Tibial artery (tissue), 4 donors: ENCODE measurements around the gene HES7.

Experiments
- DNase-seq, 2 donors: peaks; one replicate each; pipeline ENCODE4 v3.0.0-alpha.2; 2019
- H3K27ac ChIP-seq, 2 donors: fragments of 200-600 bp; sonication (generic) in 1 of 2; 1 replicate in 1 of 2; 2 replicates in 1 of 2; pipeline ENCODE4 v1.5.1; 2018 to 2019; ENCODE audit warnings: mild to moderate bottlenecking in 1 of 2
- H3K27me3 ChIP-seq, 2 donors: fragments of 200-600 bp; sonication (generic) in 1 of 2; one replicate each; pipeline versions ENCODE4 v1.5.1 to v1.6.0; 2016 to 2019
- H3K36me3 ChIP-seq, 3 donors: fragments of 200-600 bp; sonication (generic) in 2 of 3; one replicate each; pipeline ENCODE4 v1.5.1; 2016 to 2019; ENCODE audit warnings: mild to moderate bottlenecking in 2 of 3
- H3K4me1 ChIP-seq, 4 donors: fragments of 200-600 bp; sonication (generic) in 2 of 4; 1 replicate in 3 of 4; 2 replicates in 1 of 4; pipeline ENCODE4 v1.5.1; 2016 to 2019
- H3K4me3 ChIP-seq, 2 donors: fragments of 200-600 bp; sonication (generic) in 1 of 2; 1 replicate in 1 of 2; 2 replicates in 1 of 2; pipeline ENCODE4 v1.5.1; 2018 to 2019; ENCODE audit warnings: mild to moderate bottlenecking in 2 of 2
- H3K9me3 ChIP-seq, 3 donors: fragments of 200-600 bp; sonication (generic) in 1 of 3; one replicate each; pipeline ENCODE4 v1.5.1; 2016 to 2019
- intact Hi-C: fragments of 100-400 bp; cut with DNase I; formaldehyde crosslinking; loops from one replicate; pipeline ENCODE4 v1.15.0; 2023; ENCODE audit warnings: low total_unique reads
- TF ChIP-seq, protein P1 (sequence below), 2 experiments: fragments of 200-600 bp in 1 of 2; fragments of 450-650 bp in 1 of 2; IDR thresholded peaks; one replicate each; pipeline ENCODE4 v1.5.1; 2017 to 2019; ENCODE audit warnings: antibody characterized with exemption in 2 of 2, mild to moderate bottlenecking in 1 of 2, moderate library complexity in 1 of 2

Gene HES7

DNA sequence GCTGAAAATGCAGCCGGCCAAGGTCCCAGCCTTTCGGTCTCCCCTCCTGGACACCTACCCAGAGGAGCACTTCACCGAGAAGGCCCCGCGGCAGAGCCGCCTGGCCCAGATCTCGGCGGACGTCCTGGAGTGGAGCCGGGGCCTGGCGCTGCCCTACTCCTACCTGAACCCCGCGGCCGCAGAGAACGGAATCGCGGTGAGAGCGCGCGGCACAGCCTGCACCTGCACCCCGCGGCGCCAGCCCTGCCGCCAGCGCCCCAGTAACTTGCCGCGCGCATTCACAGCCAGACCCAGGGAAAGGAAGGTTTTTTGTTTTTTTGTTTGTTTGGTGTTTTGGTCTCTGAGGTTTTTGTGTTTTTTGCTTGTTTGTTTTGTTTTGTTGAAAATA is 51.6 kb downstream of the HES7 start:
- no peak for DNase-seq
- H3K9me3 ChIP-seq: no peaks in the 10 kb centered on the region
- H3K27ac ChIP-seq: no peak overlapping the region
- TF ChIP-seq, protein P1, sequence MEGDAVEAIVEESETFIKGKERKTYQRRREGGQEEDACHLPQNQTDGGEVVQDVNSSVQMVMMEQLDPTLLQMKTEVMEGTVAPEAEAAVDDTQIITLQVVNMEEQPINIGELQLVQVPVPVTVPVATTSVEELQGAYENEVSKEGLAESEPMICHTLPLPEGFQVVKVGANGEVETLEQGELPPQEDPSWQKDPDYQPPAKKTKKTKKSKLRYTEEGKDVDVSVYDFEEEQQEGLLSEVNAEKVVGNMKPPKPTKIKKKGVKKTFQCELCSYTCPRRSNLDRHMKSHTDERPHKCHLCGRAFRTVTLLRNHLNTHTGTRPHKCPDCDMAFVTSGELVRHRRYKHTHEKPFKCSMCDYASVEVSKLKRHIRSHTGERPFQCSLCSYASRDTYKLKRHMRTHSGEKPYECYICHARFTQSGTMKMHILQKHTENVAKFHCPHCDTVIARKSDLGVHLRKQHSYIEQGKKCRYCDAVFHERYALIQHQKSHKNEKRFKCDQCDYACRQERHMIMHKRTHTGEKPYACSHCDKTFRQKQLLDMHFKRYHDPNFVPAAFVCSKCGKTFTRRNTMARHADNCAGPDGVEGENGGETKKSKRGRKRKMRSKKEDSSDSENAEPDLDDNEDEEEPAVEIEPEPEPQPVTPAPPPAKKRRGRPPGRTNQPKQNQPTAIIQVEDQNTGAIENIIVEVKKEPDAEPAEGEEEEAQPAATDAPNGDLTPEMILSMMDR (IDR thresholded peaks at IDR 0.05): no peak
- H3K36me3 ChIP-seq: no peaks in the 10 kb centered on the region
- no peak overlapping the region for H3K4me3 ChIP-seq
- peaks cover 0 to 19% (median 13%) of the 10 kb centered on the region in 4 donors for H3K4me1 ChIP-seq
- intact Hi-C loops: no loop called here
- H3K27me3 ChIP-seq: peaks cover 0 to 76% of the 10 kb centered on the region in 2 donors

DNA sequence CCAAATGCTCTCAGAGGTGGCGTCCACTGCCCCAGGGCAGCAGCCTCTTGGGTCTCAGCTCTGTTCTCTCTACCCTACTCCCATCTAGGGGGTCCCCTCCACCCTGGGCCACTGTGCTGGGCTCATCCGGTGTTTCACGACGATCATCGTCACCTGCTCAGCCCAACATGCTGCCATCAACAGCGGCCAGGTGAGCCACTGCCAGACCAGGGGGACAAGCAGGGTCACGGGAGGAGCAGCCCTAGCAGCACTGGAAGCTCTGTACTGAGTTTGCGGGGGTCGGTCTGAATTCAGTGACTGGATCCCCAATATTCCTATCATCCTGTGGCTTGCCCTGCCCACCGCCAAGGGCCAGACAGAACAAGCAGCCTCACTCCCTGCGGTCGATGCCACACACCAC is 52.4 kb downstream of the HES7 start:
- Histone ChIP-seq H3K9me3 (no peaks in the 10 kb centered on the region), H3K4me1 (peaks cover 0 to 19% (median 13%) of the 10 kb centered on the region in 4 donors), H3K27me3 (peaks cover 0 to 71% of the 10 kb centered on the region in 2 donors), H3K36me3 (no peaks in the 10 kb centered on the region), H3K27ac (no peak overlapping the region), H3K4me3 (no peak overlapping the region)
- intact Hi-C loops: no loop called here
- no peak for DNase-seq
- TF ChIP-seq, protein P1 (IDR thresholded peaks at IDR 0.05): no peak
